Measurements from ENCODE around the gene ARL8B. TPM values are rescaled to one million over a fixed set of nuclear protein-coding genes. Genes with fewer than 3 reads are reported as not detected.

Gene ARL8B
- total RNA-seq, 6 donors from 2014 or later, result 34.7 to 117 (median 74.2) TPM

GRCh38 chr3:5227812-5228211, 105.7 kb downstream of the ARL8B start:
- Histone ChIP-seq H3K9me3 (no peaks in the 10 kb centered on the region), H3K4me1 (no peaks in the 10 kb centered on the region), H3K36me3 (no peaks in the 10 kb centered on the region), H3K27ac (no peak overlapping the region), H3K27me3 (no peaks in the 10 kb centered on the region), H3K4me3 (no peak overlapping the region)
- peak in 1 of 2 donors; percentile 32 for ATAC-seq (ENCODE audit: low FRiP score in 2 of 2)
- TF ChIP-seq POLR2AphosphoS5 (IDR thresholded peaks at IDR 0.05) (no peak), EP300 (IDR thresholded peaks at IDR 0.05) (no peak), POLR2A (IDR thresholded peaks at IDR 0.05) (no peak), CTCF (IDR thresholded peaks at IDR 0.05) (no peak)
- DNase-seq, result no peak
- WGBS, 2 donors, result 52 to 76% methylated on average over 4 to 6 of the region's 6 CpGs

GRCh38 chr3:5229414-5229813, 107.3 kb downstream of the ARL8B start:
- H3K9me3 ChIP-seq, result no peaks in the 10 kb centered on the region
- H3K4me3 ChIP-seq, result no peak overlapping the region
- no peaks in the 10 kb centered on the region for H3K27me3 ChIP-seq
- 49 to 59% methylated on average over 2 of the region's 2 CpGs for WGBS, 2 donors
- no peaks in the 10 kb centered on the region for H3K4me1 ChIP-seq
- H3K27ac ChIP-seq, result no peak overlapping the region
- ATAC-seq (ENCODE audit: low FRiP score in 2 of 2), result no peak
- TF ChIP-seq EP300 (IDR thresholded peaks at IDR 0.05) (no peak), POLR2A (IDR thresholded peaks at IDR 0.05) (no peak), POLR2AphosphoS5 (IDR thresholded peaks at IDR 0.05) (no peak), CTCF (IDR thresholded peaks at IDR 0.05) (no peak)
- H3K36me3 ChIP-seq, result no peaks in the 10 kb centered on the region
- DNase-seq, result no peak

Small RNA genes lying within 50 kb of the gene (small RNA-seq; reads per million reads assigned to genes)
- gene AC090955.1, result 0 reads per million in 4 donors
- 0 reads per million in 4 donors for gene RF00019

Other genes with a start within 250 kb of the ARL8B start
- gene BHLHE40, start 142.9 kb upstream of the ARL8B start, total RNA-seq, result 100 to 1,000 TPM in 1 of 6 donors, 10 to 100 TPM in 5; 58.7 to 129 (median 78.6) TPM
- 100 to 1,000 TPM in 4 of 6 donors, 10 to 100 TPM in 2; 84.5 to 307 (median 146) TPM for gene EDEM1, start 65.4 kb downstream of the ARL8B start, total RNA-seq

Measured in upper lobe of left lung (tissue), 6 donors.